Suprapubic skin (tissue), 4 donors: Measurements from ENCODE around the gene NEK6. TPM values are rescaled to one million over a fixed set of nuclear protein-coding genes. Genes with fewer than 3 reads are reported as not detected.

ENCODE experiments used
- DNase-seq, 2 donors: peaks; one replicate each; pipeline ENCODE4 v3.0.0-alpha.2; 2019; ENCODE audit warnings: low spot score in 2 of 2
- H3K27ac ChIP-seq: fragments of 200-600 bp; sonication (generic); one replicate; pipeline ENCODE4 v1.5.1; 2019
- H3K27me3 ChIP-seq: fragments of 200-600 bp; sonication (generic); one replicate; pipeline ENCODE4 v1.5.1; 2019
- H3K36me3 ChIP-seq: fragments of 200-600 bp; sonication (generic); one replicate; pipeline ENCODE4 v1.5.1; 2019
- H3K4me1 ChIP-seq: fragments of 200-600 bp; sonication (generic); one replicate; pipeline ENCODE4 v1.5.1; 2019
- H3K4me3 ChIP-seq: fragments of 200-600 bp; sonication (generic); one replicate; pipeline ENCODE4 v1.5.1; 2019; ENCODE audit warnings: mild to moderate bottlenecking
- H3K9me3 ChIP-seq: fragments of 200-600 bp; sonication (generic); one replicate; pipeline ENCODE4 v1.5.1; 2019
- CTCF ChIP-seq, 2 donors: fragments of 200-600 bp in 1 of 2; fragments of 450-650 bp in 1 of 2; sonication (generic) in 1 of 2; IDR thresholded peaks; one replicate each; pipeline ENCODE4 v1.5.1; 2016 to 2019; ENCODE audit warnings: antibody characterized with exemption in 2 of 2, mild to moderate bottlenecking in 1 of 2, moderate library complexity in 1 of 2
- EP300 ChIP-seq: sonication (generic); formaldehyde crosslinking; IDR thresholded peaks from one replicate; pipeline ENCODE4 v1.6.1; 2017; ENCODE audit warnings: antibody characterized with exemption
- POLR2A ChIP-seq, 2 donors: fragments of 450-650 bp; IDR thresholded peaks; one replicate each; pipeline ENCODE4 v1.6.1; 2017; ENCODE audit warnings: antibody characterized with exemption in 2 of 2, mild to moderate bottlenecking in 2 of 2, moderate library complexity in 2 of 2
- POLR2AphosphoS5 ChIP-seq, 3 donors: sonication (generic); formaldehyde crosslinking; IDR thresholded peaks; one replicate each; pipeline ENCODE4 v1.6.1; 2017; ENCODE audit warnings: antibody characterized with exemption in 3 of 3
- WGBS: methylation state at CpG from one replicate; pipeline ENCODE4 v1.1.5; 2018; 5-methylcytosine and 5-hydroxymethylcytosine counted together
- total RNA-seq, 4 donors: library from RNA; depleted of rRNA; stranded (reverse); fragments of >200 nt; gene quantifications; one replicate each; pipeline ENCODE4 v1.1.0, GENCODE V29; 2016

NEK6 gene
- total RNA-seq, 4 donors from 2014 or later = 5.4 to 17.5 (median 10.6) TPM

- H3K36me3 ChIP-seq = peaks cover 68% of the 10 kb centered on the region
- H3K27ac ChIP-seq = no peak overlapping the region
- no peaks in the 10 kb centered on the region for H3K4me1 ChIP-seq
- no peak overlapping the region for H3K4me3 ChIP-seq
- no peaks in the 10 kb centered on the region for H3K9me3 ChIP-seq
- TF ChIP-seq POLR2A (IDR thresholded peaks at IDR 0.05) = no peak
- TF ChIP-seq POLR2AphosphoS5 (IDR thresholded peaks at IDR 0.05) = no peak
- TF ChIP-seq EP300 = no peak
- TF ChIP-seq CTCF (IDR thresholded peaks at IDR 0.05) = no peak
- no peaks in the 10 kb centered on the region for H3K27me3 ChIP-seq
- no peak for DNase-seq
- whole genome bisulfite sequencing = 80% methylated on average over 3 of the region's 9 CpGs
Measured at GRCh38 chr9:124327491-124327890, 69.7 kb downstream of the NEK6 start.

- Histone ChIP-seq H3K27ac (no peak overlapping the region), H3K27me3 (no peaks in the 10 kb centered on the region), H3K36me3 (peaks cover 72% of the 10 kb centered on the region), H3K4me3 (no peak overlapping the region), H3K9me3 (no peaks in the 10 kb centered on the region), H3K4me1 (no peaks in the 10 kb centered on the region)
- TF ChIP-seq POLR2AphosphoS5 (IDR thresholded peaks at IDR 0.05) = no peak
- TF ChIP-seq POLR2A (IDR thresholded peaks at IDR 0.05) = no peak
- TF ChIP-seq EP300 = no peak
- no peak for TF ChIP-seq CTCF (IDR thresholded peaks at IDR 0.05)
- WGBS = 91% methylated on average over 8 of the region's 12 CpGs
- DNase-seq = no peak
Measured at GRCh38 chr9:124328285-124328684, 70.5 kb downstream of the NEK6 start.

- WGBS = 91% methylated on average over 18 of the region's 19 CpGs
- Histone ChIP-seq H3K36me3 (peaks cover 74% of the 10 kb centered on the region), H3K4me3 (no peak overlapping the region)
Measured at GRCh38 chr9:124329206-124329792, 71.5 kb downstream of the NEK6 start.

GRCh38 chr9:124330011-124330697, 72.4 kb downstream of the NEK6 start:
- Histone ChIP-seq H3K27me3 (no peaks in the 10 kb centered on the region), H3K27ac (no peak overlapping the region), H3K4me1 (no peaks in the 10 kb centered on the region), H3K36me3 (peaks cover 80% of the 10 kb centered on the region), H3K9me3 (no peaks in the 10 kb centered on the region), H3K4me3 (no peak overlapping the region)
- WGBS = 96% methylated on average over 27 of the region's 29 CpGs
- TF ChIP-seq CTCF (IDR thresholded peaks at IDR 0.05) (no peak), EP300 (no peak), POLR2AphosphoS5 (IDR thresholded peaks at IDR 0.05) (no peak), POLR2A (IDR thresholded peaks at IDR 0.05) (no peak)
- DNase-seq = no peak

More at GRCh38 chr9:124329206-124329792, 71.5 kb downstream of the NEK6 start:
- TF ChIP-seq POLR2AphosphoS5 (IDR thresholded peaks at IDR 0.05) (no peak), POLR2A (IDR thresholded peaks at IDR 0.05) (no peak), CTCF (IDR thresholded peaks at IDR 0.05) (no peak)
- Histone ChIP-seq H3K27ac (no peak overlapping the region), H3K9me3 (no peaks in the 10 kb centered on the region), H3K27me3 (no peaks in the 10 kb centered on the region), H3K4me1 (no peaks in the 10 kb centered on the region)
- no peak for DNase-seq

GRCh38 chr9:124331580-124331979, 73.8 kb downstream of the NEK6 start:
- TF ChIP-seq EP300 = no peak
- TF ChIP-seq CTCF (IDR thresholded peaks at IDR 0.05) = no peak
- no peak for DNase-seq
- Histone ChIP-seq H3K4me3 (no peak overlapping the region), H3K4me1 (no peaks in the 10 kb centered on the region), H3K27me3 (no peaks in the 10 kb centered on the region), H3K27ac (no peak overlapping the region), H3K36me3 (peaks cover 79% of the 10 kb centered on the region), H3K9me3 (no peaks in the 10 kb centered on the region)
- 80% methylated on average over 1 of the region's 11 CpGs for WGBS
